HG02938 (cell line): ENCODE data around the gene CD300LF.

Source experiments
- ATAC-seq: cut with Tn5 transposase; IDR thresholded peaks from one replicate; pipeline ENCODE4 v1.9.1; 2021; ENCODE audit warnings: mild to moderate bottlenecking, moderate library complexity; ENCODE audit not compliant: unreplicated experiment

The CD300LF gene

GRCh38 chr17:74746376-74746775, 33.7 kb upstream of the CD300LF start:
- ATAC-seq = no peak

GRCh38 chr17:74745548-74746177, 32.9 kb upstream of the CD300LF start:
- ATAC-seq = no peak

- ATAC-seq = no peak
These were observed 32.2 kb upstream of the CD300LF start for GRCh38 chr17:74744714-74745547.

- ATAC-seq = no peak
These were observed 31.6 kb upstream of the CD300LF start for GRCh38 chr17:74744349-74744713.

GRCh38 chr17:74743755-74744154, 31.0 kb upstream of the CD300LF start:
- ATAC-seq = no peak

- no peak for ATAC-seq
These were observed 30.3 kb upstream of the CD300LF start for GRCh38 chr17:74742978-74743545.

- ATAC-seq = no peak
These were observed 29.4 kb upstream of the CD300LF start for GRCh38 chr17:74742153-74742515.

- no peak for ATAC-seq
These were observed 28.1 kb upstream of the CD300LF start for GRCh38 chr17:74740641-74741387.

- no peak for ATAC-seq
These were observed 27.4 kb upstream of the CD300LF start for GRCh38 chr17:74740173-74740572.

GRCh38 chr17:74739227-74739831, 26.6 kb upstream of the CD300LF start:
- ATAC-seq = no peak

GRCh38 chr17:74738051-74738996, 25.6 kb upstream of the CD300LF start:
- no peak for ATAC-seq

- ATAC-seq = no peak
These were observed 24.8 kb upstream of the CD300LF start for GRCh38 chr17:74737299-74738050.

- ATAC-seq = no peak
These were observed 24.0 kb upstream of the CD300LF start, which contains the start of gene RAB37 for GRCh38 chr17:74736513-74737298. TSS of gene RAB37 (plus strand) at chr17:74737256. CDS start at chr17:74737273, 17 bp downstream.

- no peak for ATAC-seq
These were observed 21.5 kb upstream of the CD300LF start for GRCh38 chr17:74734256-74734655.

- no peak for ATAC-seq
These were observed 20.8 kb upstream of the CD300LF start for GRCh38 chr17:74733365-74734122.

- no peak for ATAC-seq
These were observed 19.5 kb upstream of the CD300LF start for GRCh38 chr17:74732042-74732867.

- ATAC-seq = no peak
These were observed 18.6 kb upstream of the CD300LF start for GRCh38 chr17:74731347-74731605.
